Epithelial cell of prostate (primary cell): Measurements from ENCODE around the gene DNAJB2.

Experiments
- DNase-seq: peaks from one replicate; pipeline ENCODE4 v3.0.0-alpha.2; 2011; ENCODE audit warnings: low read depth, low spot score
- H3K27ac ChIP-seq: fragments of 450-650 bp; 2 replicates; pipeline ENCODE4 v1.5.1; 2017; ENCODE audit warnings: mild to moderate bottlenecking

DNAJB2 gene

DNA sequence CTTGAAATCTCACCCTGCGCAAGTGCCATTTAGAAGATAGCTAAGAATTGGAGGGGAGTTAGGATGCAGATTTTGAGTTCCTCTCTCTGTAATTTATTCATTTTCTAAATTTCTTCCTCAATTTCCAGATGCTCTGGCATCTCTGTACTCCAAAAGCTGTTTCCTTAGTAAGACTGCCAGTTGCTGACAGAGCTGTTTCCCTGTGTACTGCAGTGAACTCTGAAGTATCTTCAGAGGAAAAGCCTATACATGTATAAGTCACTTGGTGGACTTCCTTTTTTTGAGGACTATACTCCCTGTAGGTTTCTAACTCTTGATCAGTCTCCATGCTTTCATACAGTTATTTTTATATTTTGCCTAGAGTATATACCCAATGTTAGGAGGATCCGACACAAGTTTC lies 54.9 kb downstream of the DNAJB2 start:
- no peak for DNase-seq
- no peak overlapping the region for H3K27ac ChIP-seq

GRCh38 chr2:219335373-219335786 lies 56.2 kb downstream of the DNAJB2 start:
- peak; percentile 8 for DNase-seq
- no peak overlapping the region for H3K27ac ChIP-seq
